IMR-90 (cell line): Measurements from ENCODE around the gene CAST. TPM values are rescaled to one million over a fixed set of nuclear protein-coding genes. Genes with fewer than 3 reads are reported as not detected.

Experiments used
- ATAC-seq: fragments of 200-7000 bp; cut with Tn5 transposase; 2 replicates; pipeline ENCODE4 v1.9.1; 2020; ENCODE audit warnings: low read depth, mild to moderate bottlenecking, moderate library complexity
- BruUV-seq: library from RNA; stranded (reverse); fragments of 400-500 nt; replicated peaks from 2 replicates; lab custom pipeline; 2021; lab: Mats Ljungman, UMichigan
- CTCF ChIA-PET: fragments of 300-600 bp; formaldehyde crosslinking; extraction: SDS; loops from one replicate; lab custom pipeline; 2021; ENCODE audit warnings: antibody characterized with exemption; lab: Yijun Ruan, JAX
- POLR2A ChIA-PET: fragments of 300-600 bp; sonication (Branson Sonifier 250); formaldehyde crosslinking; loops from one replicate; lab custom pipeline; 2022; ENCODE audit warnings: antibody characterized with exemption; ENCODE audit not compliant: unreplicated experiment; lab: Charles Lee
- DNase-seq: peaks from one replicate; pipeline ENCODE4 v3.0.0; 2013
- H2AFZ ChIP-seq: replicated peaks from 2 replicates; pipeline ENCODE3; 2013; ENCODE audit warnings: low read length, mild to moderate bottlenecking; ENCODE audit not compliant: poor library complexity
- H2AK5ac ChIP-seq: 2 replicates; pipeline ENCODE4 v1.6.1; 2013; ENCODE audit warnings: low read depth, low read length, inconsistent platforms
- H2AK9ac ChIP-seq: replicated peaks from 2 replicates; pipeline ENCODE3; 2013; ENCODE audit warnings: mild to moderate bottlenecking, low read depth, low read length, moderate library complexity; ENCODE audit not compliant: poor library complexity
- H2BK120ac ChIP-seq: 2 replicates; pipeline ENCODE4 v1.6.1; 2013; ENCODE audit warnings: low read depth, low read length, inconsistent platforms
- H2BK15ac ChIP-seq: 3 replicates; pipeline ENCODE4 v1.6.1; 2013; ENCODE audit warnings: low read depth, low read length, inconsistent platforms
- H2BK20ac ChIP-seq: 2 replicates; pipeline ENCODE4 v1.6.1; 2013; ENCODE audit warnings: low read depth, mild to moderate bottlenecking, inconsistent platforms, low read length, moderate library complexity
- H2BK5ac ChIP-seq: 2 replicates; pipeline ENCODE4 v1.6.1; 2013; ENCODE audit warnings: mild to moderate bottlenecking, low read depth, low read length, inconsistent platforms; ENCODE audit not compliant: poor library complexity, severe bottlenecking
- H3K14ac ChIP-seq: replicated peaks from 2 replicates; pipeline ENCODE4 v1.6.1; 2013; ENCODE audit warnings: low read depth, low read length, inconsistent platforms
- H3K18ac ChIP-seq: 2 replicates; pipeline ENCODE4 v1.6.1; 2013; ENCODE audit warnings: low read depth, low read length, control low read depth
- H3K23ac ChIP-seq: 2 replicates; pipeline ENCODE4 v1.6.1; 2013; ENCODE audit warnings: low read depth, low read length, inconsistent platforms
- H3K27ac ChIP-seq: 2 replicates; pipeline ENCODE4 v1.5.1; 2013; ENCODE audit warnings: mild to moderate bottlenecking, control low read depth, low read length; ENCODE audit not compliant: insufficient read depth
- H3K27me3 ChIP-seq: 2 replicates; pipeline ENCODE4 v1.6.1; 2013; ENCODE audit warnings: low read length; ENCODE audit not compliant: control insufficient read depth, insufficient read depth
- H3K36me3 ChIP-seq: 2 replicates; pipeline ENCODE4 v1.6.1; 2013; ENCODE audit warnings: low read length, mixed read lengths; ENCODE audit not compliant: control insufficient read depth, insufficient read depth
- H3K4ac ChIP-seq: 2 replicates; pipeline ENCODE4 v1.6.1; 2013; ENCODE audit warnings: low read depth, low read length, inconsistent platforms
- H3K4me1 ChIP-seq: 2 replicates; pipeline ENCODE4 v1.6.1; 2013; ENCODE audit warnings: low read length, mixed read lengths; ENCODE audit not compliant: control insufficient read depth, insufficient read depth
- H3K4me2 ChIP-seq: 2 replicates; pipeline ENCODE4 v1.6.1; 2013; ENCODE audit warnings: low read depth, mild to moderate bottlenecking, control low read depth, low read length, moderate library complexity
- H3K4me3 ChIP-seq: 2 replicates; pipeline ENCODE4 v1.5.1; 2013; ENCODE audit warnings: low read depth, mild to moderate bottlenecking, control low read depth, low read length, moderate library complexity; ENCODE audit not compliant: insufficient read depth
- H3K56ac ChIP-seq: 2 replicates; pipeline ENCODE4 v1.6.1; 2013; ENCODE audit warnings: low read length, inconsistent platforms; ENCODE audit not compliant: insufficient read depth; ENCODE audit errors: extremely low read depth
- H3K79me1 ChIP-seq, 2 experiments: 2 replicates each; pipeline ENCODE4 v1.6.1; 2013; ENCODE audit warnings: low read length in 2 of 2, inconsistent platforms in 1 of 2, low read depth in 1 of 2
- H3K9ac ChIP-seq: 2 replicates; pipeline ENCODE4 v1.6.1; 2013; ENCODE audit warnings: low read depth, low read length, control low read depth
- H3K9me1 ChIP-seq: 2 replicates; pipeline ENCODE4 v1.6.1; 2013; ENCODE audit warnings: low read length, inconsistent platforms; ENCODE audit not compliant: insufficient read depth
- H3K9me3 ChIP-seq: 2 replicates; pipeline ENCODE4 v1.6.1; 2013; ENCODE audit warnings: low read length; ENCODE audit not compliant: control insufficient read depth, insufficient read depth
- H4K20me1 ChIP-seq: 2 replicates; pipeline ENCODE4 v1.6.1; 2013; ENCODE audit warnings: low read length, inconsistent platforms; ENCODE audit not compliant: insufficient read depth
- H4K5ac ChIP-seq: 2 replicates; pipeline ENCODE4 v1.6.1; 2013; ENCODE audit warnings: mild to moderate bottlenecking, low read depth, low read length, control low read depth
- H4K8ac ChIP-seq, 2 experiments: 2 replicates each; pipeline ENCODE4 v1.6.1; 2013; ENCODE audit warnings: low read depth in 2 of 2, low read length in 2 of 2, control low read depth in 1 of 2, inconsistent platforms in 1 of 2
- H4K91ac ChIP-seq: 2 replicates; pipeline ENCODE4 v1.6.1; 2013; ENCODE audit warnings: low read depth, low read length, inconsistent platforms; ENCODE audit not compliant: insufficient read depth
- BHLHE40 ChIP-seq: fragments of 150-350 bp; IDR thresholded peaks from 2 replicates; pipeline ENCODE4 v1.6.1; 2016; ENCODE audit warnings: mild to moderate bottlenecking, low read depth, low read length
- CEBPB ChIP-seq: IDR thresholded peaks from 2 replicates; pipeline ENCODE4 v1.6.1; 2012; ENCODE audit warnings: low read depth, low read length, improper control_type of control experiment
- CHD1 ChIP-seq: IDR thresholded peaks from 2 replicates; pipeline ENCODE4 v1.6.1; 2012; ENCODE audit warnings: low read depth, low read length, improper control_type of control experiment
- CTCF ChIP-seq: conservative IDR thresholded peaks from 2 replicates; pipeline ENCODE4 v1.5.1; 2012; ENCODE audit warnings: mild to moderate bottlenecking, low read depth, low read length, improper control_type of control experiment
- ELK1 ChIP-seq: fragments of 150-350 bp; IDR thresholded peaks from 2 replicates; pipeline ENCODE4 v1.6.1; 2016; ENCODE audit warnings: low read depth, mild to moderate bottlenecking, low read length, moderate library complexity, borderline replicate concordance
- FOS ChIP-seq: fragments of 150-350 bp; IDR thresholded peaks from 2 replicates; pipeline ENCODE4 v1.6.1; 2016; ENCODE audit warnings: low read depth, low read length
- MAFK ChIP-seq: IDR thresholded peaks from 2 replicates; pipeline ENCODE4 v1.6.1; 2012; ENCODE audit warnings: low read depth, low read length, improper control_type of control experiment
- MAZ ChIP-seq: IDR thresholded peaks from 2 replicates; pipeline ENCODE4 v1.6.1; 2012; ENCODE audit warnings: low read depth, mild to moderate bottlenecking, low read length, improper control_type of control experiment, moderate library complexity, borderline replicate concordance
- MXI1 ChIP-seq: IDR thresholded peaks from 2 replicates; pipeline ENCODE4 v1.6.1; 2012; ENCODE audit warnings: low read depth, mild to moderate bottlenecking, low read length, moderate library complexity, borderline replicate concordance
- RCOR1 ChIP-seq: IDR thresholded peaks from 2 replicates; pipeline ENCODE4 v1.6.1; 2012; ENCODE audit warnings: mild to moderate bottlenecking, low read length, improper control_type of control experiment; ENCODE audit not compliant: insufficient replicate concordance
- SMC3 ChIP-seq: fragments of 150-350 bp; IDR thresholded peaks from 2 replicates; pipeline ENCODE4 v1.6.1; 2016; ENCODE audit warnings: low read depth, mild to moderate bottlenecking, antibody characterized with exemption, low read length, moderate library complexity
- WGBS, 2 experiments: methylation state at CpG; one replicate each; pipeline versions ENCODE4 v1.1.5 to v1.1.7; 2013; ENCODE audit warnings: missing lambda C conversion rate in 2 of 2; ENCODE audit not compliant: insufficient read length in 1 of 2; ENCODE audit errors: extremely low coverage in 2 of 2; 5-methylcytosine and 5-hydroxymethylcytosine counted together
- dilution Hi-C: fragments of 300-500 bp; cut with HindIII; formaldehyde crosslinking; loops from one replicate; pipeline ENCODE4 v1.14.3; 2018; ENCODE audit warnings: low sequenced_read_pairs; ENCODE audit not compliant: unreplicated experiment
- in situ Hi-C: fragments of 300-500 bp; cut with MboI; formaldehyde crosslinking; loops from 3 replicates; pipeline ENCODE4 v1.14.3; 2019; ENCODE audit warnings: low sequenced_read_pairs, inconsistent platforms, mixed read lengths
- intact Hi-C: fragments of 100-400 bp; cut with micrococcal nuclease; formaldehyde crosslinking; loops from 2 replicates; pipeline ENCODE4 v1.10.0; 2022
- polyA plus RNA-seq, 3 experiments: library from polyadenylated mRNA; depleted of rRNA; stranded (reverse); fragments of >200 nt; gene quantifications; 2 replicates each; pipeline ENCODE4 v1.2.3, GENCODE V29; 2012; ENCODE audit warnings: low replicate concordance in 1 of 3
- total RNA-seq: library from RNA; depleted of rRNA; stranded (reverse); fragments of >200 nt; gene quantifications from 2 replicates; pipeline ENCODE4 v1.2.3, GENCODE V29; 2012

The CAST gene
- total and polyA plus RNA-seq, 2 of the 4 experiments (the other 2 are of a cell fraction): 91.3 to 128 TPM

- H3K79me1 ChIP-seq: no peaks in the 10 kb centered on the region
- no peaks in the 10 kb centered on the region for H4K20me1 ChIP-seq
- ChIA-PET CTCF (no interaction called here), POLR2A (no interaction called here)
- H3K4ac ChIP-seq: no peak overlapping the region
- in situ Hi-C loops (no loop called here), dilution Hi-C loops (no loop called here), intact Hi-C loops (no loop called here)
- no peak overlapping the region for H2AK9ac ChIP-seq
- no peak overlapping the region for H2AFZ ChIP-seq
- no peak overlapping the region for H4K8ac ChIP-seq
- no peak overlapping the region for H2AK5ac ChIP-seq
- H3K4me3 ChIP-seq: no peak overlapping the region
- H3K27me3 ChIP-seq: no peaks in the 10 kb centered on the region; the same call in 1 of the 2 replicates
- H3K36me3 ChIP-seq: no peaks in the 10 kb centered on the region
- no peak overlapping the region for H3K23ac ChIP-seq
- WGBS, 2 experiments: no CpG with 5 or more reads among the region's 3 CpGs
- no peak overlapping the region for H4K91ac ChIP-seq
- peaks cover 8% of the 10 kb centered on the region for H3K9me1 ChIP-seq
- H3K4me2 ChIP-seq: no peak overlapping the region
- H2BK5ac ChIP-seq: no peak overlapping the region
- H2BK120ac ChIP-seq: no peak overlapping the region
- H3K56ac ChIP-seq: no peak overlapping the region
- H3K9me3 ChIP-seq: no peaks in the 10 kb centered on the region
- no peak overlapping the region for H4K5ac ChIP-seq
- no TSS peak for BruUV-seq
- DNase-seq (no peak), ATAC-seq (no peak)
- H3K27ac ChIP-seq: no peak overlapping the region
- TF ChIP-seq BHLHE40 (no peak), CHD1 (no peak), CEBPB (no peak), RCOR1 (no peak), ELK1 (no peak), SMC3 (no peak), MAFK (no peak), FOS (no peak), CTCF (no peak), MXI1 (no peak), MAZ (no peak)
- H3K18ac ChIP-seq: no peak overlapping the region
- H3K9ac ChIP-seq: no peak overlapping the region
- no peak overlapping the region for H2BK15ac ChIP-seq
- no peak overlapping the region for H2BK20ac ChIP-seq
- H3K4me1 ChIP-seq: peaks cover 11% of the 10 kb centered on the region
- H3K14ac ChIP-seq: 0 out of 2 replicates have a peak overlapping the region, but pooled peaks have one; percentile 39
These were observed 12.9 kb upstream of the CAST start for GRCh38 chr5:96649251-96649662.
